ENCODE data around the gene OR52B2. TPM values are rescaled to one million over a fixed set of nuclear protein-coding genes. Genes with fewer than 3 reads are reported as not detected.

Gene OR52B2
- total and polyA plus RNA-seq, 9 of the 15 experiments (the other 6 are each of a cell fraction or from before 2014, with no cell fraction given), result not detected

DNA sequence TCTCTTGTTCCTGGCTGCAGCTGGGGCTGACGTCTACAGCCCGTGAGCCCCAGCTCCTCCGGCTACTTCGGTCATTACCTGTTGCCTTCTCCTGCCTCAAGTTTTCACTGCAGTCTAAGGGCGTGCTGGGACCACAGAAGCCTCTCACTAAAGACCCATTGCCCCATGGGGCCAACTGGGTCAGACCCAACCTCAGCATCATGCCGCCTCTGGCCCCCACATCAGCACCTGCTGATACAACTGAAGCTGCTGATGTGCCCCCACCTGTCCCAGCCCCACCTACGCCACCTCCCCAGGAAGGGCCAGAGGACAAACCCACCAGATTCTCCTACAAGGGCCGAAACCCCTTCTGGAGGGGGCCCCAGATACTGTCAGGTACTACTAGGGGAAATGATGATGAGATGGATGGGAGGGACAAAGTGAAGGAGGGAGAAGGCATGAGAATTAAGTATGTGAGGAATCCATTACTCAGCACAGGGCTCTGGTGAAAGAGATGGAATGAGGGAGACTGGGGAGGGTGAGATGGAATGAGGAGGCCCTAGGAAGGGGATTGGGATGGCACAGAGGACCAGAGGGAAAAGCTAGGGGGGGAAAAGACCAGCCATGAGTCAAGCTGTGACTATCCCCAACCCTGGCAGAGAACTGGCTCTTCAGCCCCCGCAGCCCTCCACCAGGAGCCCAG is 40.3 kb upstream of the OR52B2 start:
- intact Hi-C loops (cut with micrococcal nuclease), result no loop called here
- Histone ChIP-seq H3K27me3 (ENCODE audit: control insufficient read depth in 2 of 2, insufficient read depth in 2 of 2, low read length in 2 of 2) (no peaks in the 10 kb centered on the region), H2AFZ (ENCODE audit: low read depth, low read length) (no peak overlapping the region), H3K4me3 (no peak overlapping the region), H3K4me2 (ENCODE audit: insufficient read depth, low read length) (no peak overlapping the region), H3K9me3 (replicated peaks; ENCODE audit: control insufficient read depth, insufficient read depth, low read depth, low read length) (no peaks in the 10 kb centered on the region), H3K36me3 (ENCODE audit: control insufficient read depth, insufficient read depth, low read length) (peaks cover 48% of the 10 kb centered on the region; the same call in 2 of the 3 replicates), H3K9ac (ENCODE audit: insufficient read depth in 1 of 2, low read depth in 2 of 2, low read length in 2 of 2) (no peak overlapping the region), H3K79me2 (ENCODE audit: control insufficient read depth, insufficient read depth, low read length) (no peaks in the 10 kb centered on the region), H3K9me1 (ENCODE audit: control insufficient read depth, insufficient read depth, low read length) (no peaks in the 10 kb centered on the region), H3K27ac (ENCODE audit: extremely low read depth, low read depth, low read length) (no peak overlapping the region), H3K4me1 (replicated peaks in 1 of 2; ENCODE audit: control insufficient read depth in 2 of 2, insufficient read depth in 2 of 2, low read length in 2 of 2) (peaks cover 0 to 3% of the 10 kb centered on the region in 2 experiments; a peak in 1 of 5 replicates), H4K20me1 (replicated peaks; ENCODE audit: control insufficient read depth, insufficient read depth, low read length) (no peaks in the 10 kb centered on the region)
- ChIA-PET POLR2A (no interaction called here), CTCF (ENCODE audit: low intra/inter-chr PET ratio) (no interaction called here)
- ATAC-seq (no peak), DNase-seq (ENCODE audit: extremely low read depth in 1 of 4, low spot score in 3 of 4) (no peak), FAIRE-seq (no peak)
- in situ Hi-C loops (cut with MboI), result no loop called here
- no TSS peak for BruUV-seq (replicated peaks)
- 94% methylated on average over 9 of the region's 9 CpGs for WGBS (ENCODE audit: insufficient coverage, low coverage, missing lambda C conversion rate)
- TF ChIP-seq CAMTA2 (CRISPR knock-in tag; conservative IDR thresholded peaks at IDR 0.05) (no peak), MCM2 (IDR thresholded peaks at IDR 0.05; ENCODE audit: low read depth) (no peak), KLF6 (CRISPR knock-in tag; IDR thresholded peaks at IDR 0.05; ENCODE audit: borderline replicate concordance) (no peak), POLR2G (IDR thresholded peaks at IDR 0.05; ENCODE audit: low read depth, low read length) (0 out of 2 replicates have a peak, but pooled peaks have one; percentile 7), KDM1A (IDR thresholded peaks at IDR 0.05) (no peak), BDP1 (IDR thresholded peaks at IDR 0.05; ENCODE audit: insufficient read depth, insufficient read length) (no peak)
- TF ChIP-seq, protein P1, sequence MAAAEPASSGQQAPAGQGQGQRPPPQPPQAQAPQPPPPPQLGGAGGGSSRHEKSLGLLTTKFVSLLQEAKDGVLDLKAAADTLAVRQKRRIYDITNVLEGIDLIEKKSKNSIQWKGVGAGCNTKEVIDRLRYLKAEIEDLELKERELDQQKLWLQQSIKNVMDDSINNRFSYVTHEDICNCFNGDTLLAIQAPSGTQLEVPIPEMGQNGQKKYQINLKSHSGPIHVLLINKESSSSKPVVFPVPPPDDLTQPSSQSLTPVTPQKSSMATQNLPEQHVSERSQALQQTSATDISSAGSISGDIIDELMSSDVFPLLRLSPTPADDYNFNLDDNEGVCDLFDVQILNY (CRISPR knock-in tag; IDR thresholded peaks at IDR 0.05), result no peak
- TF ChIP-seq, protein P2, sequence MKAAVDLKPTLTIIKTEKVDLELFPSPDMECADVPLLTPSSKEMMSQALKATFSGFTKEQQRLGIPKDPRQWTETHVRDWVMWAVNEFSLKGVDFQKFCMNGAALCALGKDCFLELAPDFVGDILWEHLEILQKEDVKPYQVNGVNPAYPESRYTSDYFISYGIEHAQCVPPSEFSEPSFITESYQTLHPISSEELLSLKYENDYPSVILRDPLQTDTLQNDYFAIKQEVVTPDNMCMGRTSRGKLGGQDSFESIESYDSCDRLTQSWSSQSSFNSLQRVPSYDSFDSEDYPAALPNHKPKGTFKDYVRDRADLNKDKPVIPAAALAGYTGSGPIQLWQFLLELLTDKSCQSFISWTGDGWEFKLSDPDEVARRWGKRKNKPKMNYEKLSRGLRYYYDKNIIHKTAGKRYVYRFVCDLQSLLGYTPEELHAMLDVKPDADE (conservative IDR thresholded peaks at IDR 0.05; ENCODE audit: control insufficient read depth, low read depth, low read length), result no peak

All from K562 (cell line).